Renal cortex interstitium (tissue), 11 donors: Measurements from ENCODE around the gene C8G. TPM values are rescaled to one million over a fixed set of nuclear protein-coding genes. Genes with fewer than 3 reads are reported as not detected.

Source experiments
- DNase-seq, 11 donors: peaks; one replicate each; pipeline ENCODE4 v3.0.0-alpha.2; 2013; ENCODE audit warnings: low read depth in 9 of 11, low spot score in 4 of 11; ENCODE audit errors: extremely low read depth in 1 of 11
- polyA plus RNA-seq, 3 donors: library from polyadenylated mRNA; unstranded; fragments of 120-200 nt; gene quantifications; one replicate each; pipeline ENCODE4 v1.2.1, GENCODE V29; 2013; ENCODE audit not compliant: insufficient read length in 3 of 3

Gene C8G
- polyA plus RNA-seq, 3 donors = 0.44 to 1.4 (median 0.57) TPM

DNA sequence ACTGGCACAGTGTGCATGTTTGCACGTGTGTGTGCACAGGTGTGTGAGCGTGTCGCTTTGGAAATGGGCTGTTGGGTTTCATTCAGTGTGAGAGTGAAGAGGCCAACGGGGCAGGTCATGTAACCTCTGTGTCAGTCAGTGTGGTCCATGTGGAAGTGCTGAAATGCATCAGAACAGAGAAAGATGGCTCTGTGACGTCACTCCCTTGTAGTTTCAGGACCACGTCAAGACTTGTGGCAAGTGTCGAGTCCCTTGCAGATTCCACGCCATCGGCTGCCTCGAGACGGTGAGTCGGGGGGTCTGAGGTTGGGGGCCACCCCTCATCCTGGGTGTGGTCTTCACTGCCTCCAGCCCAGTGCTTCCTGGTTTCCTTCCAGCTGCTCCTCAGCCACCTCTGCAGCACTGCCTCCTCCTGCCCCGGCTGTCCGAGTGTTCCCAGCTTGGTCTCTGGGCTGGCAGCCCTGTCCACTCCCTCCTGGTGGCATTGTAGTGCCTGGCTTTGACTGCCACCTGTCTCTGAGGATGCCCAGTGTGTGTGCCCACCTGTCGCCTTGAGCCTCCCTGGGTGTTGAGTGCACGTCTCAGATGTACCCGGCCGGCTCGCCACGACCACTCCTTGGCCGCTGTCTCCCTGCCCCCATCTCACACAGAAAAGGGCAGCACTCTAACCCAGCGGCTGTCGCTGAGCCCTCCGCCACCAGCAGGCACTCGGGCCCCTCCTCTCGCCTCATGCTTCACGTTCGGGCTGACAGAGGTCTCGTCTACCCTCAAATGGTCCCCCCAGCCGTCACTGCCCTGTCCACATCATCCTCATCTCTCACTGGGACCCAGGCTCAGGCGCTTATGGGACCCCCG, 28.5 kb upstream of the C8G start:
- no peak for DNase-seq

DNA sequence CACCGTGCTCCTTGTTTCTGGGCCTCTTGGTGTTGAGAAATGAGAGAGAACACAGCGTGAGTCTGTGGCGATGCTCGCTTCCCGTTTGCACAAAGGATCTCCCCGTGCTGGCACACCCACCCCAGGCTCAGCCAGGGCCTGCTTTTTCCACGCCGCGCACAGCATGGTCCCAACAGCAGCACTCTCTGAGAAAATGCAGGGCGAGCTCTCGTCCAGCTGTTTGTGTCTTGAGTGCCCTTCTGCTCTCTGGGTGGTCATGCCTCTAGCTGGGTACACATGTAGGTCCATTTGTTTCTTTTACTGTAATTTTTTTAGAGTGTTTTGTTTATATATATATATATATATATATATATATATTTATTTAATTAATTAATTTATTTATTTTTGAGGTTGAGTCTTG, 27.1 kb upstream of the C8G start:
- no peak for DNase-seq

DNA sequence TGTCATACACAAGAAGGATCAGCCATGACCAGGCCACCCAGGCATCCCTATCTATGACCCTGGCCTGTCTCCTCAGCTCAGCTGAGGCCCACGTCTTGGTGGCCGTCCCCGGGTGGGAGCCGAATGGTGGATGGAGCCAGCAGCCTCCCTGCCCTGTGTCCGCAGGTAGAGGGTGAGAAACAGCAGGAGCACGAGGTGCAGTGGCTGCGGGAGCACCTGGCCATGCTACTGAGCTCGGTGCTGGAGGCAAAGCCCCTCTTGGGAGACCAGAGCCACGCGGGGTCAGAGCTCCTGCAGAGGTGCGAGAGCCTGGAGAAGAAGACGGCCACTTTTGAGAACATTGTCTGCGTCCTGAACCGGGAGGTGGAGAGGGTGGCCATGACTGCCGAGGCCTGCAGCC, 25.0 kb upstream of the C8G start:
- DNase-seq = no peak

DNA sequence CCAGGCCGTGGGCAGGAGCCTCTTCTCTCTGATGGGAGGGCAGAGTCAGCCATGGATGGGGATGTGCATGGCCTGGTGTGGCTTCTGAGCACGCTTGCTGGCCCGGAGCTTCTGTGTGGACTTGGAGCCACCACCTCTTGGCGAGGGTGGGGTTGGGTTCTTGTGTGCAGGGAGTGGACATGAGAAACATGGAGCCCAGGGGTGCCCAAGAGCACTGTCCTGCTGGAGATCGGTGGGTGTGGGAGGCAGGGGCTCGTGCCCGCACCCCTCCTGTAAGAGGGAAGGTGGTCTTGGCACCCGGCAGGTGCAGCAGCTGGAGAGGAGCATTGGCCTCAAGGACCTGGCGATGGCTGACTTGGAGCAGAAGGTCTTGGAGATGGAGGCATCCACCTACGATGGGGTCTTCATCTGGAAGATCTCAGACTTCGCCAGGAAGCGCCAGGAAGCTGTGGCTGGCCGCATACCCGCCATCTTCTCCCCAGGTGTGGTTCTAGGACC, 24.3 kb upstream of the C8G start:
- DNase-seq = no peak

DNA sequence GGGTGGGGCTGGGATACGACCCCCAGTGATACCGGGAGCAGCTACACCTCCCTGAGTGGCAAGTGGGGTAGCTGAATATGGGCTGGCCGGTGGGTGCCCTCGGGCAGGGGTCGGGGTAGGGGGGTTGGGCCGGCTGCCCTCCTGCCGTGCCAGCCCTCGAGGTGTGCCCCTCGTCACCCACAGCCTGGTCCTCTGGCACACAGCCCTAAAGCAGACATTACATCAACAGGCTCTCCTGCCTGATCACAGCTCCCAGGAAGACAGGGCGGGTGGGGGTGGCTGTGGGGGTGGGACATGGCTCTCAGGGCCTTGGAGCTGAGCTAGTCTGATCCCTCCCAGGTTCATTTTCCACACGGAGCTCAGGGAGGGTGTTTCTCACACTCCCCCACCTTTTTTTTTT, 23.7 kb upstream of the C8G start:
- no peak for DNase-seq

GRCh38 chr9:136921718-136922117, 23.3 kb upstream of the C8G start:
- no peak for DNase-seq

DNA sequence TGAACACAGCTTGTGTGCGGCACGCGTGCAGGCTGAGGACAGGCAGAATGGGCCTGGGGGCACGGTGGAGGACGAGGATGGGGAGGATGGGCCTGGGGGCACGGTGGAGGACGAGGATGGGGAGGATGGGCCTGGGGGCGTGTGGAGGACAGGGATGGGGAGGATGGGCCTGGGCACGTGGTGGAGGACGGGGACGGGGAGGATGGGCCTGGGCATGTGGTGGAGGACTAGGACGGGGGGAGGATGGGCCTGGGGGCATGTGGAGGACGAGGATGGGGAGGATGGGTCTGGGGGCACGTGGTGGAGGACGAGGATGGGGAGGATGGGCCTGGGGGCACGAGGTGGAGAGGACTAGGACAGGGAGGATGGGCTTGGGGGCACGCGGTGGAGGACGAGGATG, 22.5 kb upstream of the C8G start:
- DNase-seq = no peak

DNA sequence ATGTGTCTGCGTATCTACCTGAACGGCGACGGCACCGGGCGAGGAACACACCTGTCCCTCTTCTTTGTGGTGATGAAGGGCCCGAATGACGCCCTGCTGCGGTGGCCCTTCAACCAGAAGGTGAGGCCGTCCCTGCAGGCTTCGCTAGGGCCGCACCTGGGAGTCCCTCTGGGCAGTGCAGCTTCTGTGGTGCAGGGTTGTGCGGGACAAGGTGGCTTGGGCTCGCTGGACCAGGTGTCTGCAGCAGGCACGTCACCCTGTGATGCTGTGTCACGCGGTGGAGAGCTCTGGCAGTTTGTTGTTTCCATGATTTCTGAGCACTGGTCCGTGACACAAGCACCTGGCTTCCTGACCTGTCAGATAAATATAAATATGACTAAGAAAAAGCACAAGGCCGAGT, 21.2 kb upstream of the C8G start:
- no peak for DNase-seq

DNA sequence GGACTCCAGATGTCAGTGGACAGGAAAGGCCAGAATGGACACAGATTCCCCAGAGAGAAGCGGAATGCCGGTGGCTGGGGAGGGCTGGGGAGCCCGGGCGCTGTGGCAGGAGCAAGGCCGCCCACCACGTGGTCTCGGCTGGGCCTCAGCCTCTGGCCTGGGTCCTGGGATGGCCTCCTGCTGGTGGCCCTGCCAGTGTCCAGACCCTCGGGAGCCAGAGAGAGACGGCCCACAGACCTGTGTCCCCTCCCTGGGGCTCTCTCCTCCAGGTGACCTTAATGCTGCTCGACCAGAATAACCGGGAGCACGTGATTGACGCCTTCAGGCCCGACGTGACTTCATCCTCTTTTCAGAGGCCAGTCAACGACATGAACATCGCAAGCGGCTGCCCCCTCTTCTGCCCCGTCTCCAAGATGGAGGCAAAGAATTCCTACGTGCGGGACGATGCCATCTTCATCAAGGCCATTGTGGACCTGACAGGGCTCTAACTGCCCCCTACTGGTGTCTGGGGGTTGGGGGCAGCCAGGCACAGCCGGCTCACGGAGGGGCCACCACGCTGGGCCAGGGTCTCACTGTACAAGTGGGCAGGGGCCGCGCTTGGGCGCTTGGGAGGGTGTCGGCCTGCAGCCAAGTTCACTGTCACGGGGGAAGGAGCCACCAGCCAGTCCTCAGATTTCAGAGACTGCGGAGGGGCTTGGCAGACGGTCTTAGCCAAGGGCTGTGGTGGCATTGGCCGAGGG, 19.5 kb upstream of the C8G start:
- DNase-seq = no peak

GRCh38 chr9:136926154-136926704, 18.8 kb upstream of the C8G start:
- no peak for DNase-seq

DNA sequence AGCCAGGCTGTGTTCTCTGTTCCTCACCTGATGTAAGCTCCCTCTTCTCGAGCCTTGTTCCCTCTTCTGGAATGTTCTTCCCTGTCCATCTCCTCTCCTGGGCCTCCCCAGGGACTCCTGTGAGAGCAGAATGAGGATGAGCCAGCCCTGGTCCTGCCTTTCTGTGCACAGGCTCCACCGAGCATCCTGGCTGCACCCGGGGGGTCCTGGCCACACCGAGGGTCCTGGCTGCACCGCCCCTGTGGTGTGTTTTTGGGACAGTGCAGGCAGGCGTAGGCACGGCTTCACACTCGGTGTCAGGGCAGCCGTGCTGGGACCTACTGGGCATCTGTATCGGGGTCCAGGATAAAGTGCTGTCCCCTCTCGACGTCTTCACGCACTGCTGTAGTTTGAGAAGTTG, 18.3 kb upstream of the C8G start:
- DNase-seq = no peak

GRCh38 chr9:136927343-136928271, 17.4 kb upstream of the C8G start:
- no peak for DNase-seq

- DNase-seq = no peak
Measured at GRCh38 chr9:136928591-136928990, 16.5 kb upstream of the C8G start.

- no peak for DNase-seq
Measured at GRCh38 chr9:136930014-136930413, 15.0 kb upstream of the C8G start.

GRCh38 chr9:136931611-136932130, 13.4 kb upstream of the C8G start:
- no peak for DNase-seq

- DNase-seq = no peak
Measured at GRCh38 chr9:136934277-136934676, 10.8 kb upstream of the C8G start.

- no peak for DNase-seq
Measured at GRCh38 chr9:136935651-136936050, 9.4 kb upstream of the C8G start.

- DNase-seq = no peak
Measured at GRCh38 chr9:136936645-136937170, 8.3 kb upstream of the C8G start.
